SK-N-SH treated with all-trans-retinoic acid at 6 μM for 48 hours (cell line): ENCODE results near the gene CDH4.

Experiments
- ARNTL ChIP-seq: fragments of 450-650 bp; formaldehyde crosslinking; IDR thresholded peaks from 2 replicates; pipeline ENCODE4 v1.5.0; 2020; ENCODE audit warnings: low read depth, mild to moderate bottlenecking, moderate library complexity, borderline replicate concordance
- CREB5 ChIP-seq: fragments of 250-450 bp; sonication (Bioruptor Pico); IDR thresholded peaks from 2 replicates; pipeline ENCODE4 v1.5.1; 2020; ENCODE audit warnings: low read depth, mild to moderate bottlenecking, moderate library complexity
- GLIS3 ChIP-seq: fragments of 250-450 bp; sonication (Bioruptor Pico); IDR thresholded peaks from 2 replicates; pipeline ENCODE4 v1.5.0; 2020; ENCODE audit warnings: mild to moderate bottlenecking, moderate library complexity
- ISL1 ChIP-seq: fragments of 250-450 bp; sonication (Bioruptor Pico); IDR thresholded peaks from 2 replicates; pipeline ENCODE4 v2.1.2; 2022; ENCODE audit warnings: mild to moderate bottlenecking, moderate library complexity
- PATZ1 ChIP-seq: fragments of 250-450 bp; sonication (Bioruptor Pico); IDR thresholded peaks from 2 replicates; pipeline ENCODE4 v1.8.0; 2020; ENCODE audit warnings: mild to moderate bottlenecking, moderate library complexity, borderline replicate concordance
- PPARA ChIP-seq: fragments of 250-450 bp; sonication (Bioruptor Pico); IDR thresholded peaks from 2 replicates; pipeline ENCODE4 v1.5.0; 2020; ENCODE audit warnings: mild to moderate bottlenecking, borderline replicate concordance
- RARB ChIP-seq: fragments of 250-450 bp; sonication (Bioruptor Pico); IDR thresholded peaks from 2 replicates; pipeline ENCODE4 v1.8.0; 2021; ENCODE audit warnings: mild to moderate bottlenecking, moderate library complexity
- TCF4 ChIP-seq: fragments of 250-450 bp; sonication (Bioruptor Pico); IDR thresholded peaks from 2 replicates; pipeline ENCODE4 v1.8.0; 2021; ENCODE audit warnings: mild to moderate bottlenecking, moderate library complexity, borderline replicate concordance
- ZC3H10 ChIP-seq: fragments of 250-450 bp; sonication (Bioruptor Pico); IDR thresholded peaks from 2 replicates; pipeline ENCODE4 v1.5.1; 2021; ENCODE audit warnings: mild to moderate bottlenecking, moderate library complexity
- ZFP3 ChIP-seq: fragments of 250-450 bp; sonication (Bioruptor Pico); IDR thresholded peaks from 2 replicates; pipeline ENCODE4 v1.5.0; 2020; ENCODE audit warnings: mild to moderate bottlenecking, moderate library complexity
- ZFP30 ChIP-seq: fragments of 450-650 bp; formaldehyde crosslinking; IDR thresholded peaks from 2 replicates; pipeline ENCODE4 v1.5.0; 2022; ENCODE audit warnings: mild to moderate bottlenecking, moderate library complexity
- ZNF8 ChIP-seq: fragments of 450-650 bp; formaldehyde crosslinking; IDR thresholded peaks from 2 replicates; pipeline ENCODE4 v1.5.0; 2020; ENCODE audit warnings: mild to moderate bottlenecking, moderate library complexity
- TF ChIP-seq, protein P1 (sequence below): fragments of 250-450 bp; sonication (Bioruptor Pico); IDR thresholded peaks from 2 replicates; pipeline ENCODE4 v1.5.0; 2020; ENCODE audit warnings: mild to moderate bottlenecking, moderate library complexity
- TF ChIP-seq, protein P2 (sequence below): fragments of 250-450 bp; sonication (Bioruptor Pico); IDR thresholded peaks from 2 replicates; pipeline ENCODE4 v1.5.1; 2021; ENCODE audit warnings: mild to moderate bottlenecking, moderate library complexity

DNA sequence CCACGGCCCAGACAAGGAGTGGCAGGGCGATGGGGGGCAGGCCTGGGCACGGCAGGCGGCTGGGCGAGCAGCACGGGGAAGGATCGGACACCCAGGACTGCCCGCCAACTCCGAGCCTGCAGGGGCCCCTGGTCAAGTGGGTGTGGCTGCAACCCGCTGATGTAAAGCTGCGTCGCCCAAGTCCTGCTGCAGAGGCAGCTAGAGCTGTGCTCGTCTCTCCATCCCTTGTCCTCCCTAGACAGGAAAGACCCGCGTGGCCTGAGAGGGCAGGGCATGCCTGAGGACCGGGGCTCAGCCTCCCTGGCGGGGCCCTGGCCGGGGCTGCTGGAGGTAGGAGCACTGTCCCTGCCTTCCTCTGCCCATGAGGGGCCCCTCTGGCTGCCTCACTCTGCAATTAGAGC, 281.2 kb downstream of the CDH4 start:
- TF ChIP-seq PATZ1 (CRISPR knock-in tag), result no peak
- TF ChIP-seq ZC3H10, result no peak
- TF ChIP-seq, protein P1, sequence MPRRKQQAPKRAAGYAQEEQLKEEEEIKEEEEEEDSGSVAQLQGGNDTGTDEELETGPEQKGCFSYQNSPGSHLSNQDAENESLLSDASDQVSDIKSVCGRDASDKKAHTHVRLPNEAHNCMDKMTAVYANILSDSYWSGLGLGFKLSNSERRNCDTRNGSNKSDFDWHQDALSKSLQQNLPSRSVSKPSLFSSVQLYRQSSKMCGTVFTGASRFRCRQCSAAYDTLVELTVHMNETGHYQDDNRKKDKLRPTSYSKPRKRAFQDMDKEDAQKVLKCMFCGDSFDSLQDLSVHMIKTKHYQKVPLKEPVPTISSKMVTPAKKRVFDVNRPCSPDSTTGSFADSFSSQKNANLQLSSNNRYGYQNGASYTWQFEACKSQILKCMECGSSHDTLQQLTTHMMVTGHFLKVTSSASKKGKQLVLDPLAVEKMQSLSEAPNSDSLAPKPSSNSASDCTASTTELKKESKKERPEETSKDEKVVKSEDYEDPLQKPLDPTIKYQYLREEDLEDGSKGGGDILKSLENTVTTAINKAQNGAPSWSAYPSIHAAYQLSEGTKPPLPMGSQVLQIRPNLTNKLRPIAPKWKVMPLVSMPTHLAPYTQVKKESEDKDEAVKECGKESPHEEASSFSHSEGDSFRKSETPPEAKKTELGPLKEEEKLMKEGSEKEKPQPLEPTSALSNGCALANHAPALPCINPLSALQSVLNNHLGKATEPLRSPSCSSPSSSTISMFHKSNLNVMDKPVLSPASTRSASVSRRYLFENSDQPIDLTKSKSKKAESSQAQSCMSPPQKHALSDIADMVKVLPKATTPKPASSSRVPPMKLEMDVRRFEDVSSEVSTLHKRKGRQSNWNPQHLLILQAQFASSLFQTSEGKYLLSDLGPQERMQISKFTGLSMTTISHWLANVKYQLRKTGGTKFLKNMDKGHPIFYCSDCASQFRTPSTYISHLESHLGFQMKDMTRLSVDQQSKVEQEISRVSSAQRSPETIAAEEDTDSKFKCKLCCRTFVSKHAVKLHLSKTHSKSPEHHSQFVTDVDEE, result no peak
- no peak for TF ChIP-seq RARB (CRISPR knock-in tag)
- no peak for TF ChIP-seq ARNTL
- no peak for TF ChIP-seq ZFP30
- TF ChIP-seq CREB5 (CRISPR knock-in tag), result no peak
- no peak for TF ChIP-seq GLIS3 (CRISPR knock-in tag)
- no peak for TF ChIP-seq ZNF8 (CRISPR knock-in tag)
- TF ChIP-seq ISL1 (CRISPR knock-in tag), result no peak
- TF ChIP-seq PPARA (CRISPR knock-in tag), result no peak
- TF ChIP-seq, protein P2, sequence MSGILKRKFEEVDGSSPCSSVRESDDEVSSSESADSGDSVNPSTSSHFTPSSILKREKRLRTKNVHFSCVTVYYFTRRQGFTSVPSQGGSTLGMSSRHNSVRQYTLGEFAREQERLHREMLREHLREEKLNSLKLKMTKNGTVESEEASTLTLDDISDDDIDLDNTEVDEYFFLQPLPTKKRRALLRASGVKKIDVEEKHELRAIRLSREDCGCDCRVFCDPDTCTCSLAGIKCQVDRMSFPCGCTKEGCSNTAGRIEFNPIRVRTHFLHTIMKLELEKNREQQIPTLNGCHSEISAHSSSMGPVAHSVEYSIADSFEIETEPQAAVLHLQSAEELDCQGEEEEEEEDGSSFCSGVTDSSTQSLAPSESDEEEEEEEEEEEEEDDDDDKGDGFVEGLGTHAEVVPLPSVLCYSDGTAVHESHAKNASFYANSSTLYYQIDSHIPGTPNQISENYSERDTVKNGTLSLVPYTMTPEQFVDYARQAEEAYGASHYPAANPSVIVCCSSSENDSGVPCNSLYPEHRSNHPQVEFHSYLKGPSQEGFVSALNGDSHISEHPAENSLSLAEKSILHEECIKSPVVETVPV, result no peak
- TF ChIP-seq ZFP3 (CRISPR knock-in tag), result no peak
- no peak for TF ChIP-seq TCF4 (CRISPR knock-in tag)
